K562 (cell line): Measurements from ENCODE around the gene EXOC4. TPM values are rescaled to one million over a fixed set of nuclear protein-coding genes. Genes with fewer than 3 reads are reported as not detected.
"Not testable (repeated sequence)": the region's sequence is repeated elsewhere in the genome, so short reads cannot be mapped to it uniquely, and the experiment has no call there.

Source experiments
- ATAC-seq: fragments of 200-7000 bp; cut with Tn5 transposase; 3 replicates; pipeline ENCODE4 v1.9.1; 2020; ENCODE audit warnings: moderate library complexity
- BruUV-seq: library from RNA; stranded (reverse); fragments of 400-500 nt; replicated peaks from 2 replicates; lab custom pipeline; 2021; lab: Mats Ljungman, UMichigan
- CTCF ChIA-PET: fragments of 300-600 bp; formaldehyde crosslinking; extraction: SDS; loops from one replicate; lab custom pipeline; 2021; ENCODE audit warnings: low intra/inter-chr PET ratio; lab: Yijun Ruan, JAX
- POLR2A ChIA-PET: fragments of 300-600, 350-650 bp; sonication (Branson Sonifier 250); formaldehyde crosslinking; extraction: SDS; loops from one replicate; lab custom pipeline; 2021; ENCODE audit warnings: antibody characterized with exemption, inconsistent platforms; lab: Yijun Ruan, JAX
- DNase-seq, 4 experiments: peaks; one replicate each; pipeline versions ENCODE4 v3.0.0 to v3.0.0-alpha.2; 2011 to 2018; ENCODE audit warnings: low spot score in 3 of 4, mixed read lengths in 3 of 4; ENCODE audit errors: extremely low read depth in 1 of 4
- FAIRE-seq: peaks from 2 replicates; lab custom pipeline; 2011; peaks lifted over from hg19 to GRCh38; lab: Jason Lieb, UNC
- H2AFZ ChIP-seq: 2 replicates; pipeline ENCODE4 v1.6.0; 2011; ENCODE audit warnings: low read depth, low read length, control low read depth, inconsistent platforms
- H3K27ac ChIP-seq: fragments of 200-600 bp; 3 replicates; pipeline ENCODE4 v1.8.0; 2011; ENCODE audit warnings: low read depth, mild to moderate bottlenecking, control low read depth, inconsistent platforms, low read length, moderate library complexity, mixed read lengths; ENCODE audit errors: extremely low read depth
- H3K27me3 ChIP-seq, 2 experiments: fragments of 300-600 bp in 1 of 2; 2 replicates in 1 of 2; 3 replicates in 1 of 2; pipeline versions ENCODE4 v1.6.0 to v1.8.0; 2011; ENCODE audit warnings: inconsistent platforms in 2 of 2, low read length in 2 of 2, mild to moderate bottlenecking in 1 of 2, mixed read lengths in 1 of 2, moderate library complexity in 1 of 2; ENCODE audit not compliant: control insufficient read depth in 2 of 2, insufficient read depth in 2 of 2
- H3K36me3 ChIP-seq: fragments of 300-600 bp; 3 replicates; pipeline ENCODE4 v1.8.0; 2011; ENCODE audit warnings: mild to moderate bottlenecking, low read length, inconsistent platforms; ENCODE audit not compliant: control insufficient read depth, insufficient read depth
- H3K4me1 ChIP-seq, 2 experiments: fragments of 200-600 bp in 1 of 2; replicated peaks in 1 of 2; 2 replicates in 1 of 2; 3 replicates in 1 of 2; pipeline versions ENCODE4 v1.5.1 to v1.8.0; 2011; ENCODE audit warnings: inconsistent platforms in 2 of 2, low read length in 2 of 2, mild to moderate bottlenecking in 1 of 2, mixed read lengths in 1 of 2, moderate library complexity in 1 of 2; ENCODE audit not compliant: control insufficient read depth in 2 of 2, insufficient read depth in 2 of 2
- H3K4me2 ChIP-seq: 2 replicates; pipeline ENCODE4 v1.6.1; 2011; ENCODE audit warnings: low read length, control low read depth, inconsistent platforms, mixed read lengths; ENCODE audit not compliant: insufficient read depth
- H3K4me3 ChIP-seq: fragments of 200-600 bp; sonication (generic), shearing (Covaris generic); 2 replicates; pipeline ENCODE4 v1.5.1; 2016; ENCODE audit warnings: control low read depth, inconsistent platforms
- H3K79me2 ChIP-seq: fragments of 200-600 bp; 3 replicates; pipeline ENCODE4 v1.8.0; 2011; ENCODE audit warnings: low read length, inconsistent platforms; ENCODE audit not compliant: control insufficient read depth, insufficient read depth
- H3K9ac ChIP-seq, 2 experiments: 2 replicates each; pipeline versions ENCODE4 v1.6.0 to v1.6.1; 2011; ENCODE audit warnings: low read depth in 2 of 2, low read length in 2 of 2, control low read depth in 1 of 2, inconsistent platforms in 1 of 2, mild to moderate bottlenecking in 1 of 2, mixed read lengths in 1 of 2; ENCODE audit not compliant: insufficient read depth in 1 of 2
- H3K9me1 ChIP-seq: one replicate; pipeline ENCODE4 v1.6.0; 2011; ENCODE audit warnings: inconsistent platforms, mild to moderate bottlenecking, low read length, moderate library complexity; ENCODE audit not compliant: control insufficient read depth, insufficient read depth
- H3K9me3 ChIP-seq: replicated peaks from 2 replicates; pipeline ENCODE4 v1.5.1; 2011; ENCODE audit warnings: low read depth, low read length, inconsistent platforms; ENCODE audit not compliant: control insufficient read depth, insufficient read depth
- H4K20me1 ChIP-seq: replicated peaks from 2 replicates; pipeline ENCODE4 v1.6.1; 2011; ENCODE audit warnings: low read length, inconsistent platforms, mixed read lengths; ENCODE audit not compliant: control insufficient read depth, insufficient read depth
- CBFA2T3 ChIP-seq: fragments of 450-650 bp; IDR thresholded peaks from 2 replicates; pipeline ENCODE4 v1.6.1; 2017
- MTA1 ChIP-seq: fragments of 450-650 bp; IDR thresholded peaks from 2 replicates; pipeline ENCODE4 v1.6.1; 2017; ENCODE audit warnings: borderline replicate concordance
- TBL1XR1 ChIP-seq, 2 experiments: IDR thresholded peaks; 2 replicates each; pipeline ENCODE4 v1.6.1; 2012; ENCODE audit warnings: improper control_type of control experiment in 2 of 2, low read length in 2 of 2, mild to moderate bottlenecking in 1 of 2
- TEAD1 ChIP-seq, 2 experiments: fragments of 450-650 bp in 1 of 2; sonication (generic) in 1 of 2; formaldehyde crosslinking; IDR thresholded peaks; 2 replicates each; pipeline versions ENCODE4 v1.4.0 to v1.8.0; 2020 to 2022; ENCODE audit warnings: mild to moderate bottlenecking in 2 of 2, missing genetic modification reagents in 1 of 2
- WGBS: fragments of 100-300 bp; shearing (Covaris generic); methylation state at CpG from one replicate; pipeline ENCODE4 v1.1.6; 2016; ENCODE audit warnings: low coverage, mixed read lengths; ENCODE audit not compliant: insufficient coverage; ENCODE audit errors: missing lambda C conversion rate; 5-methylcytosine and 5-hydroxymethylcytosine counted together
- in situ Hi-C: fragments of 300-500 bp; cut with MboI; formaldehyde crosslinking; loops from 4 replicates; pipeline ENCODE4 v1.15.0; 2018; ENCODE audit warnings: inconsistent platforms, mixed read lengths
- intact Hi-C: fragments of 100-400 bp; cut with micrococcal nuclease; formaldehyde crosslinking; loops from 2 replicates; pipeline ENCODE4 v1.14.2; 2022
- polyA plus RNA-seq, 8 experiments: library from polyadenylated mRNA; depleted of rRNA in 4 of 8; stranded (reverse) in 5 of 8; unstranded in 3 of 8; fragments of >200 nt; fragmentation: Nextera tagmentation in 2 of 8; fragmentation: Illumina TruSeq in 1 of 8; extraction: Ambion mirVana in 2 of 8; extraction: Trizol in 1 of 8; gene quantifications; 2 replicates each; pipeline versions ENCODE4 v1.2.1 to v1.2.3, GENCODE V29; 2011 to 2014; ENCODE audit warnings: inconsistent platforms in 1 of 8, missing spikeins in 1 of 8
- total RNA-seq, 7 experiments: library from RNA; depleted of rRNA in 6 of 7; stranded (reverse); fragments of >200 nt in 6 of 7; fragmentation: Illumina TruSeq in 2 of 7; extraction: Trizol in 2 of 7; gene quantifications; 2 replicates each; pipeline versions ENCODE4 v1.2.1 to v1.2.3, GENCODE V29; 2011 to 2021; ENCODE audit warnings: low replicate concordance in 1 of 7
- TF ChIP-seq, protein P1 (sequence below): IDR thresholded peaks from 2 replicates; pipeline ENCODE4 v1.6.1; 2012; ENCODE audit warnings: low read depth, low read length, improper control_type of control experiment, borderline replicate concordance
- TF ChIP-seq, protein P2 (sequence below): fragments of 250-450 bp; sonication (Bioruptor Pico); IDR thresholded peaks from 2 replicates; pipeline ENCODE4 v1.8.0; 2021; ENCODE audit warnings: mild to moderate bottlenecking, moderate library complexity

Gene EXOC4
- total and polyA plus RNA-seq, 9 of the 15 experiments (the other 6 are each of a cell fraction or from before 2014, with no cell fraction given), result 18.5 to 73.1 (median 46.6) TPM

DNA sequence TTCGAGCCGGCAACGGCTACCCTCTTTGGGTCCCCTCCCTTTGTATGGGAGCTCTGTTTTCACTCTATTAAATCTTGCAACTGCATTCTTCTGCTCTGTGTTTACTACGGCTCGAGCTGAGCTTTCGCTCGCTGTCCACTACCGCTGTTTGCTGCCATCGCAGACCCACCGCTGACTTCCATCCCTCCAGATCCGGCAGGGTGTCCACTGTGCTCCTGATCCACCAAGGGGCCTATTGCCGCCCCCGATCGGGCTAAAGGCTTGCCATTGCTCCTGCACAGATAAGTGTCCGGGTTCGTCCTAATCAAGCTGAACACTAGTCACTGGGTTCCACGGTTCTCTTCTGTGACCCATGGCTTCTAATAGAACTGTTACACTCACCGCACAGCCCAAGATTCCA lies 653.7 kb downstream of the EXOC4 start:
- ATAC-seq, BruUV-seq, H3K4me1 ChIP-seq, CTCF ChIA-PET, H3K9ac ChIP-seq, H3K9me1 ChIP-seq, H3K4me2 ChIP-seq, in situ Hi-C loops, DNase-seq, H3K4me3 ChIP-seq, intact Hi-C loops, H3K27me3 ChIP-seq, H3K36me3 ChIP-seq, H2AFZ ChIP-seq, H3K9me3 ChIP-seq, H4K20me1 ChIP-seq, H3K27ac ChIP-seq, H3K79me2 ChIP-seq, FAIRE-seq: not testable (repeated sequence)
- WGBS, result 72% methylated on average over 15 of the region's 18 CpGs
- POLR2A ChIA-PET, result interaction anchor here (0.6 to 0.8 kb wide), 2 partner anchors 12 to 18 kb away, joined by 3 read pairs; no protein-coding TSS in a partner anchor

DNA sequence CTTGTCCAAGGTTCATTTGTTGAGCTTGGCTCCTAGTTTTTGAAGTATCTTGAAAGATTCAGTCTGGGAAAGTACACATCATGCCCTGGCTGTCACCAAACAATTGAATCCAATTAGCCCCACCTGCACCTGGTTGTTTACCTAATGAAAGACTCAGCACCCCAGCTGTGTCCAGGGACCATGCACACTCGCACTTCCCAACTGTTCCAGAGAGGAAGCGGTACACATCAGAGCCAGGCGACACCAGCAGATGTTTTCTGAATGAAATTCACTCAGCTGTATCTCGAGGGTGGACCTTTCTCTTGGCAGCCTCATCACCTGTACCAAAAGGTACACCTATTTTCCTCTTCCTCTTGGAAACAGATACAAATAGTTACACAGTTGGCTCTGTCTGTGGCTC lies 657.9 kb downstream of the EXOC4 start:
- in situ Hi-C loops, result no loop called here
- Histone ChIP-seq H3K27ac (no peak overlapping the region), H3K4me1 (no peaks in the 10 kb centered on the region), H3K9me1 (no peaks in the 10 kb centered on the region), H2AFZ (no peak overlapping the region), H3K9me3 (no peaks in the 10 kb centered on the region), H3K4me3 (no peak overlapping the region), H3K79me2 (no peaks in the 10 kb centered on the region), H3K9ac (no peak overlapping the region), H3K27me3 (no peaks in the 10 kb centered on the region), H3K4me2 (no peak overlapping the region), H3K36me3 (no peaks in the 10 kb centered on the region), H4K20me1 (no peaks in the 10 kb centered on the region)
- POLR2A ChIA-PET, result interaction anchor here (0.9 to 1.5 kb wide), 2 partner anchors 19 to 24 kb away, joined by 3 to 4 read pairs; no protein-coding TSS in a partner anchor
- ATAC-seq, result no peak
- BruUV-seq, result no TSS peak
- no peak for FAIRE-seq
- intact Hi-C loops, result no loop called here
- 46% methylated on average over 4 of the region's 4 CpGs for WGBS
- no peak for DNase-seq
- CTCF ChIA-PET, result no interaction called here
- no peak for TF ChIP-seq CBFA2T3
- TF ChIP-seq, protein P1, sequence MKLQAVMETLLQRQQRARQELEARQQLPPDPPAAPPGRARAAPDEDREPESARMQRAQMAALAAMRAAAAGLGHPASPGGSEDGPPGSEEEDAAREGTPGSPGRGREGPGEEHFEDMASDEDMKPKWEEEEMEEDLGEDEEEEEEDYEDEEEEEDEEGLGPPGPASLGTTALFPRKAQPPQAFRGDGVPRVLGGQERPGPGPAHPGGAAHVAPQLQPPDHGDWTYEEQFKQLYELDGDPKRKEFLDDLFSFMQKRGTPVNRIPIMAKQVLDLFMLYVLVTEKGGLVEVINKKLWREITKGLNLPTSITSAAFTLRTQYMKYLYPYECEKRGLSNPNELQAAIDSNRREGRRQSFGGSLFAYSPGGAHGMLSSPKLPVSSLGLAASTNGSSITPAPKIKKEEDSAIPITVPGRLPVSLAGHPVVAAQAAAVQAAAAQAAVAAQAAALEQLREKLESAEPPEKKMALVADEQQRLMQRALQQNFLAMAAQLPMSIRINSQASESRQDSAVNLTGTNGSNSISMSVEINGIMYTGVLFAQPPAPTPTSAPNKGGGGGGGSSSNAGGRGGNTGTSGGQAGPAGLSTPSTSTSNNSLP, result no peak
- TF ChIP-seq, protein P2, sequence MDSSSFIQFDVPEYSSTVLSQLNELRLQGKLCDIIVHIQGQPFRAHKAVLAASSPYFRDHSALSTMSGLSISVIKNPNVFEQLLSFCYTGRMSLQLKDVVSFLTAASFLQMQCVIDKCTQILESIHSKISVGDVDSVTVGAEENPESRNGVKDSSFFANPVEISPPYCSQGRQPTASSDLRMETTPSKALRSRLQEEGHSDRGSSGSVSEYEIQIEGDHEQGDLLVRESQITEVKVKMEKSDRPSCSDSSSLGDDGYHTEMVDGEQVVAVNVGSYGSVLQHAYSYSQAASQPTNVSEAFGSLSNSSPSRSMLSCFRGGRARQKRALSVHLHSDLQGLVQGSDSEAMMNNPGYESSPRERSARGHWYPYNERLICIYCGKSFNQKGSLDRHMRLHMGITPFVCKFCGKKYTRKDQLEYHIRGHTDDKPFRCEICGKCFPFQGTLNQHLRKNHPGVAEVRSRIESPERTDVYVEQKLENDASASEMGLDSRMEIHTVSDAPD (CRISPR knock-in tag), result no peak
- no peak for TF ChIP-seq TEAD1 (CRISPR knock-in tag; IDR thresholded peaks at IDR 0.05)
- TF ChIP-seq TBL1XR1 (IDR thresholded peaks at IDR 0.05; ENCODE audit: low read length in 2 of 2), result no peak
- no peak for TF ChIP-seq MTA1
